Activated CD8-positive, alpha-beta memory T cell treated with anti-CD3 and anti-CD28 coated beads, Interleukin-2, amount 50 U/mL, for 1 hour (primary cell): ENCODE data around the gene ZNF503.

Source experiments
- DNase-seq: peaks from one replicate; pipeline ENCODE4 v3.0.0-alpha.2; 2020; ENCODE audit errors: extremely low read depth

ZNF503 gene

DNA sequence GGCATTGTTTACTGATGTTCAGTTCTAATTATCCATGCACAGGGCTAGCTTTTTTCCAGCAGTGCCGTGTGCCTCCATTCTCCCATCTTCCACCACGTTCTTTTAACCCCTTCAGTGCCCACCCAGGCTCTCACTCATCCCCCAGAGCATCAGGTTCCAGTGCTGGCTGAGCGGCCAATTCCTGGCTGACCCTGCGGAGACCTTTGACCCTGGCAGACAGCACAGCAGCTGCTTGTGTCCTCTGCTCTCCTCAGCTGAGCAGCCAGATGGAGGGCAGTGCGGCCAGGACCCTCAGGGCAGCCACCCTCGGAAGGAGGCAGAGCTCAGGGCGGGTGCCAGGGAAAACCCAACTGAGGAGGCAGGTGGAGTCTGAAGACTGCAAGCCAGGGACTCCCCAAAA is 48.4 kb downstream of the ZNF503 start:
- DNase-seq: no peak

DNA sequence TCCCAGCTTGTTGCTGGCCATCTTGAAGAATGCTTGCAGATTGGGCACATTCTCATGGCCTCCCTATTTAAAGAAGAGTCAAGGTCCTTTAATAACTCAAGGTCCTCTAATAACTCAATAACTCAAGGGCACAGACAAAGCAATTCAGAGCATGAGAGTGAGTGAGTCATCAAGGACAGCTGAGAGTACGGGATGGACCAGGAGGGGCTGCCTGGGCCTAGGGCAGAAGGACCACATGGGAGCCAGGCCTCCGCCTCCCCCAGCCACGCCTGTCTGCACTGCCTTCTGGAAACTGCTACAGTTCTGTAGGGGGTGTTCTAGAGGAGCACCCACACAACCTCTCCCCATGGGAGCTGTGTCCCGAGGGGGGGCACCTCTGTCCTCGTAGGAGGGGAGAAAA is 48.9 kb downstream of the ZNF503 start:
- DNase-seq: no peak

DNA sequence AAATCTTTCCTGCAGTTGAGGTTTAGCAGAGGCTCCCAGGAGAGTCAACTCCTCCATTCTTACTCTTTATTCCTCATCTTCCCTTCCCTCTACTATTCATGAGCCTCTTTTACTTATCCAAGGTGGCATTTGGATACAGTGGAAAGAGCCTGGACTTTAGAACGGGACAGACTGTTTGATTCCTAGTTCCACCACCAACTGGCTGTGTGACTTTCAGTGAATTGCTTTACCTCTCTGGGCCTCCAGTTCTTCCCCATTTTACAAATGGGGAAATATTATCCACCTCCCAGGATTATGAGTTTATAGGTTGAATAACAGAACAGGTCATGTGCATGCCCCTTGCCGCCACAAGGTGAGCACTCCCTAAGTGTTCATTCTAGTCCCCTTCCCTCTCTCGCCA is 49.9 kb downstream of the ZNF503 start:
- no peak for DNase-seq

DNA sequence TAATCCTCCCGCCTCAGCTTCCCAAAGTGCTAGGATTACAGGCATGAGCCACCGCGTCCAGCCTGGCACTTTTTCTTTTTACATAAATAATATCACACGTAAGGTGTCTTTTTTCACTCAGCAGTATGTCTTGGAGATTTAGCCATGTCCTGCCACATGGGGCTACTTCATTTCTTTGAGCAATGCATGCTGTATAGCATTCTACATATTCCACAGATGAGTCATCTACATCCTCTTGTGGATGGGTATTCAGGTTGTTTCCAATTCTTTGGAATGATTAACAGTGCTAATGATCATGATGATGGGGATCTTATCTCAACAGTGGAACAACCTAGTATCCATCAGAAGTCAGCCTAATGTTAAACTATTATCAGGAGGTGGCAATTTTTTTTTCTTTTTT is 50.8 kb downstream of the ZNF503 start:
- no peak for DNase-seq
